ENCODE results near the gene GNAI3.

GNAI3 gene

GRCh38 chr1:109527098-109527811 is 21.2 kb upstream of the GNAI3 start:
- ATAC-seq, result no peak
- TF ChIP-seq ISL1 (CRISPR knock-in tag; IDR thresholded peaks at IDR 0.05) (no peak), TCF4 (CRISPR knock-in tag; IDR thresholded peaks at IDR 0.05; ENCODE audit: borderline replicate concordance) (no peak), CSRNP3 (CRISPR knock-in tag; IDR thresholded peaks at IDR 0.05) (no peak), SNAI2 (CRISPR knock-in tag; IDR thresholded peaks at IDR 0.05) (no peak), CREB5 (CRISPR knock-in tag; IDR thresholded peaks at IDR 0.05; ENCODE audit: low read depth) (no peak), ZNF565 (CRISPR knock-in tag; conservative IDR thresholded peaks at IDR 0.05; ENCODE audit: low read depth) (no peak), PPARA (CRISPR knock-in tag; IDR thresholded peaks at IDR 0.05; ENCODE audit: borderline replicate concordance) (no peak), ZC3H10 (CRISPR knock-in tag; IDR thresholded peaks at IDR 0.05) (no peak), POU6F1 (CRISPR knock-in tag; IDR thresholded peaks at IDR 0.05; ENCODE audit: borderline replicate concordance, low read depth) (no peak), CSDC2 (CRISPR knock-in tag; IDR thresholded peaks at IDR 0.05) (no peak), RARB (CRISPR knock-in tag; IDR thresholded peaks at IDR 0.05) (no peak), TOX (CRISPR knock-in tag; IDR thresholded peaks at IDR 0.05; ENCODE audit: borderline replicate concordance) (no peak), GLIS3 (CRISPR knock-in tag; IDR thresholded peaks at IDR 0.05) (no peak), ZFP3 (CRISPR knock-in tag; IDR thresholded peaks at IDR 0.05) (no peak), ZNF8 (CRISPR knock-in tag; IDR thresholded peaks at IDR 0.05) (no peak), ZFP30 (CRISPR knock-in tag; IDR thresholded peaks at IDR 0.05) (no peak), OSR1 (CRISPR knock-in tag; IDR thresholded peaks at IDR 0.05) (no peak), ARNTL (CRISPR knock-in tag; IDR thresholded peaks at IDR 0.05; ENCODE audit: borderline replicate concordance, low read depth) (no peak), ZNF70 (CRISPR knock-in tag; IDR thresholded peaks at IDR 0.05) (no peak)
- TF ChIP-seq, protein P1, sequence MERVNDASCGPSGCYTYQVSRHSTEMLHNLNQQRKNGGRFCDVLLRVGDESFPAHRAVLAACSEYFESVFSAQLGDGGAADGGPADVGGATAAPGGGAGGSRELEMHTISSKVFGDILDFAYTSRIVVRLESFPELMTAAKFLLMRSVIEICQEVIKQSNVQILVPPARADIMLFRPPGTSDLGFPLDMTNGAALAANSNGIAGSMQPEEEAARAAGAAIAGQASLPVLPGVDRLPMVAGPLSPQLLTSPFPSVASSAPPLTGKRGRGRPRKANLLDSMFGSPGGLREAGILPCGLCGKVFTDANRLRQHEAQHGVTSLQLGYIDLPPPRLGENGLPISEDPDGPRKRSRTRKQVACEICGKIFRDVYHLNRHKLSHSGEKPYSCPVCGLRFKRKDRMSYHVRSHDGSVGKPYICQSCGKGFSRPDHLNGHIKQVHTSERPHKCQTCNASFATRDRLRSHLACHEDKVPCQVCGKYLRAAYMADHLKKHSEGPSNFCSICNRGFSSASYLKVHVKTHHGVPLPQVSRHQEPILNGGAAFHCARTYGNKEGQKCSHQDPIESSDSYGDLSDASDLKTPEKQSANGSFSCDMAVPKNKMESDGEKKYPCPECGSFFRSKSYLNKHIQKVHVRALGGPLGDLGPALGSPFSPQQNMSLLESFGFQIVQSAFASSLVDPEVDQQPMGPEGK (CRISPR knock-in tag; IDR thresholded peaks at IDR 0.05; ENCODE audit: borderline replicate concordance), result no peak

DNA sequence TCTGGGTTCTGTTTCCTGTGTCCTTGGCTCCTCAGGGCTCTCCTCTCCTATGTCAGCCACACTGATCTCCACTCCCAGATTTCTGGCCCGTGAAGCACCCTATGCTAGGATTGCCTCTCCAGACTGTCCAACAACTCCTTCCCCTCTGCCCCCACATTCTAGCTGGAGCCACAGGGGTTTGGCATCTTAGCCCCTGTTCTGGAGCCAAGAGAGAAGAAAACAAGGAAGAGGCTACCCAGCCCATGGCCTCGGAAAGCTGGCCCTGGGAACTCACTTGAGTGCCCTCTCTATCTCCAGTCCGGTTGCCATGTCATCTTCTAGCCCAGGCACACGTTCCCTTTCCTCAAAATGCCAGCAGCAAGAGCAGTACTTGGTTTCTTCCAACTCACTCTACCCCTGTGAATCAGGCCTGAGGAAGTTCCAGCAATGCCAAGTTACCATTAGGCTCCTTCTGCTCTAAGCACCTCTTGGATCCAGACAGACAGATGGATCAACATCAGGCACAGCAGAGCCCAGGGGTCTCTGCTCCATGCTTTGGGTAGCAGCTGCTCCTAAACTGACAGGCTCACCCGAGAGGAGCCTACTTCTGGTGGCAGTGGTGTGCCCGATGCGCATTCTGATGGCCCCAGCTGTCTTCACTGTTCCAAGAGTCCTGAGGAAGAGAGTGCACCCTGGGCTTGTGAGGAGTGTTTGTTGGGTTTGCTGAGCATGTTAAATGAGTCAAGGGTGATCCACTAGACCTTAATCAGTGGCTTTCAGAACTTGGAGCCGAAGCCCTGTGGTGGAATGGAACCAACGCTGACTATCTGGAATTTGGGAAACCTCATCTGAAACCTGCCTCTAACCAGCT is 20.3 kb upstream of the GNAI3 start:
- TF ChIP-seq SNAI2 (CRISPR knock-in tag; IDR thresholded peaks at IDR 0.05), result no peak
- no peak for TF ChIP-seq CREB5 (CRISPR knock-in tag; IDR thresholded peaks at IDR 0.05; ENCODE audit: low read depth)
- TF ChIP-seq GLIS3 (CRISPR knock-in tag; IDR thresholded peaks at IDR 0.05), result no peak
- no peak for TF ChIP-seq OSR1 (CRISPR knock-in tag; IDR thresholded peaks at IDR 0.05)
- no peak for TF ChIP-seq ISL1 (CRISPR knock-in tag; IDR thresholded peaks at IDR 0.05)
- no peak for TF ChIP-seq ZNF70 (CRISPR knock-in tag; IDR thresholded peaks at IDR 0.05)
- no peak for TF ChIP-seq TCF4 (CRISPR knock-in tag; IDR thresholded peaks at IDR 0.05; ENCODE audit: borderline replicate concordance)
- TF ChIP-seq POU6F1 (CRISPR knock-in tag; IDR thresholded peaks at IDR 0.05; ENCODE audit: borderline replicate concordance, low read depth), result no peak
- no peak for TF ChIP-seq ESRRG (CRISPR knock-in tag; IDR thresholded peaks at IDR 0.05)
- no peak for TF ChIP-seq CSDC2 (CRISPR knock-in tag; IDR thresholded peaks at IDR 0.05)
- TF ChIP-seq PPARA (CRISPR knock-in tag; IDR thresholded peaks at IDR 0.05; ENCODE audit: borderline replicate concordance), result no peak
- TF ChIP-seq TOX (CRISPR knock-in tag; IDR thresholded peaks at IDR 0.05; ENCODE audit: borderline replicate concordance), result no peak
- TF ChIP-seq CSRNP3 (CRISPR knock-in tag; IDR thresholded peaks at IDR 0.05), result no peak
- TF ChIP-seq, protein P2, sequence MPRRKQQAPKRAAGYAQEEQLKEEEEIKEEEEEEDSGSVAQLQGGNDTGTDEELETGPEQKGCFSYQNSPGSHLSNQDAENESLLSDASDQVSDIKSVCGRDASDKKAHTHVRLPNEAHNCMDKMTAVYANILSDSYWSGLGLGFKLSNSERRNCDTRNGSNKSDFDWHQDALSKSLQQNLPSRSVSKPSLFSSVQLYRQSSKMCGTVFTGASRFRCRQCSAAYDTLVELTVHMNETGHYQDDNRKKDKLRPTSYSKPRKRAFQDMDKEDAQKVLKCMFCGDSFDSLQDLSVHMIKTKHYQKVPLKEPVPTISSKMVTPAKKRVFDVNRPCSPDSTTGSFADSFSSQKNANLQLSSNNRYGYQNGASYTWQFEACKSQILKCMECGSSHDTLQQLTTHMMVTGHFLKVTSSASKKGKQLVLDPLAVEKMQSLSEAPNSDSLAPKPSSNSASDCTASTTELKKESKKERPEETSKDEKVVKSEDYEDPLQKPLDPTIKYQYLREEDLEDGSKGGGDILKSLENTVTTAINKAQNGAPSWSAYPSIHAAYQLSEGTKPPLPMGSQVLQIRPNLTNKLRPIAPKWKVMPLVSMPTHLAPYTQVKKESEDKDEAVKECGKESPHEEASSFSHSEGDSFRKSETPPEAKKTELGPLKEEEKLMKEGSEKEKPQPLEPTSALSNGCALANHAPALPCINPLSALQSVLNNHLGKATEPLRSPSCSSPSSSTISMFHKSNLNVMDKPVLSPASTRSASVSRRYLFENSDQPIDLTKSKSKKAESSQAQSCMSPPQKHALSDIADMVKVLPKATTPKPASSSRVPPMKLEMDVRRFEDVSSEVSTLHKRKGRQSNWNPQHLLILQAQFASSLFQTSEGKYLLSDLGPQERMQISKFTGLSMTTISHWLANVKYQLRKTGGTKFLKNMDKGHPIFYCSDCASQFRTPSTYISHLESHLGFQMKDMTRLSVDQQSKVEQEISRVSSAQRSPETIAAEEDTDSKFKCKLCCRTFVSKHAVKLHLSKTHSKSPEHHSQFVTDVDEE (CRISPR knock-in tag; IDR thresholded peaks at IDR 0.05), result no peak
- no peak for TF ChIP-seq ZFP3 (CRISPR knock-in tag; IDR thresholded peaks at IDR 0.05)
- TF ChIP-seq ZNF8 (CRISPR knock-in tag; IDR thresholded peaks at IDR 0.05), result no peak
- ATAC-seq, result no peak
